Large intestine (tissue), 3 donors: ENCODE results near the gene HOXD4. TPM values are rescaled to one million over a fixed set of nuclear protein-coding genes. Genes with fewer than 3 reads are reported as not detected.

Experiments used
- DNase-seq, 2 donors: peaks; one replicate each; pipeline versions ENCODE4 v3.0.0 to v3.0.0-alpha.2; 2013
- H3K27ac ChIP-seq: one replicate; pipeline ENCODE4 v1.5.1; 2013; ENCODE audit warnings: low read length
- H3K27me3 ChIP-seq: 2 replicates; pipeline ENCODE4 v1.6.1; 2013; ENCODE audit warnings: low read length; ENCODE audit not compliant: control insufficient read depth, insufficient read depth
- H3K36me3 ChIP-seq: 2 replicates; pipeline ENCODE4 v1.6.1; 2013; ENCODE audit warnings: low read length; ENCODE audit not compliant: control insufficient read depth, insufficient read depth
- H3K4me1 ChIP-seq: one replicate; pipeline ENCODE4 v1.6.1; 2013; ENCODE audit warnings: low read length; ENCODE audit not compliant: control insufficient read depth, insufficient read depth
- H3K4me3 ChIP-seq: one replicate; pipeline ENCODE4 v1.5.1; 2013; ENCODE audit warnings: low read length
- H3K9me3 ChIP-seq: one replicate; pipeline ENCODE4 v1.6.1; 2013; ENCODE audit warnings: mild to moderate bottlenecking, low read depth, low read length, moderate library complexity; ENCODE audit not compliant: control insufficient read depth
- WGBS: methylation state at CpG from one replicate; pipeline ENCODE4 v1.1.5; 2013; ENCODE audit warnings: low lambda C conversion rate; ENCODE audit not compliant: insufficient coverage; 5-methylcytosine and 5-hydroxymethylcytosine counted together
- polyA plus RNA-seq: library from polyadenylated mRNA; unstranded; fragments of 120-200 nt; gene quantifications from one replicate; pipeline ENCODE4 v1.2.1, GENCODE V29; 2013

HOXD4 gene
- polyA plus RNA-seq, 1 donor, result 4.9 TPM

DNA sequence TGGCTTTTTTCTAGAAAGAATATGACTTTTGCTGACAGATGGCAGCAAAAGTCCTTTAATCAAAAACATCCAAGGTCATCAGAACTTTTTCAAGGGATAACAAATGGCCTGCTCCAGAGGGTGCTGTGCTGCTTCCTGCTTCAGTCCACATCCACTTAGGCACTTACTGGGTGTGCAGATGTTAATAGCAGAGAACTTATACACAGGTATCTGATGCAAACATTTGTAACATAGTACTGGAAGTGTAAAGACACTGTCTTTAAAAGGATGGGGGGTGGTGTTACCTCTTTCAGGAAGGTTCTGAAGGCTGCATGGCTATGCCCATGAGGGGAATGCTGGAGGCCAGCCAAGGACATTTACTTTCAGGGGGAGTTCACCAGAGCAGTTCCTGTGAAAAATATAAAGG lies 16.3 kb upstream of the HOXD4 start:
- no peaks in the 10 kb centered on the region for H3K36me3 ChIP-seq
- H3K4me1 ChIP-seq, result peaks cover 2% of the 10 kb centered on the region
- no peak for DNase-seq
- no peak overlapping the region for H3K4me3 ChIP-seq
- peaks cover 3% of the 10 kb centered on the region for H3K9me3 ChIP-seq
- peaks cover 95% of the 10 kb centered on the region for H3K27me3 ChIP-seq
- H3K27ac ChIP-seq, result peak overlapping the region; percentile 56

DNA sequence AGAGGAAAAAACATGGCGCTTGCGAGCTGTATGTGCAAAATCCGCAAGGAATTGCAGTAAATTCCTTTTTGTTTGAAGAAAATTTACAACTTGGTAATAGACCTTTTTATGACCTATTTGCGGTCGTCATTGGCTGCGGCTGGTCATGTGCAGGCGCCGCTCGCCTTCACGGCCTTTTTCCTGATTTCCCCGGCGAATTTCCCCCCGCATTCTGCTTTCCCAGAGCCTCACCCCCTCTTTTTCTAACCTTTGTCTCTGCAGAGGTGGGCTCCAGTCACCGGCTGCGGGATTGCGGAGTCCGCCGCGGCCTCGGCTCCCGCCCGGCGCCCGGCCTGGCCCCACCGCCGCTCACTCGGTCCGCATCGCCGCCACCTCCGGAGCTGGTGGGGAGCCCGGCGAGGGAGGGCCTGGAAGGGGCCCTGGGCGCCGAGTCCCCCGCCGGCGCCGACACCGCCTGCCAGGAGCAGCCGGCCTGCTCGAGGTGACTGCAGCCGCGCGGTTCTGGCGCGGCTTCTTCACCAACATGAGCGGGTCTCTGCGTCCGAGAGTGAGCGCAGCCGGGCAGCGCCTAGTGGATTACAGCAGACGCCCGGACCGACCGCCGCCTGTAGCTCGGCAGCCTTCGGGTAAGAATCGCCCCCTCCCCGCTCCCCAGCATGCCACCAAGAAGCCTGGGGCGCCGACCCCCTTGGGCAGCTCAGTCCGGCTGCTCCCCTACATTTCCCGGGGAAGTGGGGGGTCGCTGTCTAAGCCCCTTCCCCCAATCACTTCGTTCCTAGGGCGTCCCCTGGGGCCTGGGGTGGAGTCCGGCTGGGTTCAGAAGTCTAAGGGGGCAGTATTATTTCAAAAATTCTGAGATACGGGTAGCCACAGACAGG lies 14.7 kb upstream of the HOXD4 start:
- WGBS, result no CpG with 5 or more reads among the region's 71 CpGs
- H3K9me3 ChIP-seq, result peaks cover 6% of the 10 kb centered on the region
- no peaks in the 10 kb centered on the region for H3K36me3 ChIP-seq
- H3K27me3 ChIP-seq, result peaks cover 93% of the 10 kb centered on the region
- peak in 1 of 2 donors; percentile 54 for DNase-seq
- peak overlapping the region; percentile 56 for H3K27ac ChIP-seq
- peaks cover 5% of the 10 kb centered on the region for H3K4me1 ChIP-seq
- peak overlapping the region; percentile 55 for H3K4me3 ChIP-seq

DNA sequence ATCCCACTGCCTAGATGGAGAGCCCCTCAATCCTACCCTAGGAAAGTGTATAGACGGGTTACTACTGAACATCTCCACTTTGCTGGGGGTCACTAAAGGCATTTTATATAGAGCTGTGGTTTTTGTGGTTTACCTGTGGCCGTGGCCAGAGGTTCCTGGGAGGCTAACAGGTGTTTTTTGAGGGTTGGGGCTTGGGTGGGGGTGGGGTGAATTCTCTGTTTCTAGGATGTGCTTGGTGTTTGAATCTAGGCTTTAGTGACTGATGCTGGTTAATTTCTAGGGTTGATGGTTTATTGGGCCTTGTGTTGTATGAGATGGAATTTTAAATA lies 14.1 kb upstream of the HOXD4 start:
- no CpG with 5 or more reads among the region's 2 CpGs for WGBS
- Histone ChIP-seq H3K9me3 (peaks cover 6% of the 10 kb centered on the region), H3K27me3 (peaks cover 88% of the 10 kb centered on the region), H3K4me3 (peak overlapping the region; percentile 55), H3K27ac (peak overlapping the region; percentile 55), H3K4me1 (peaks cover 5% of the 10 kb centered on the region), H3K36me3 (no peaks in the 10 kb centered on the region)
- no peak for DNase-seq

DNA sequence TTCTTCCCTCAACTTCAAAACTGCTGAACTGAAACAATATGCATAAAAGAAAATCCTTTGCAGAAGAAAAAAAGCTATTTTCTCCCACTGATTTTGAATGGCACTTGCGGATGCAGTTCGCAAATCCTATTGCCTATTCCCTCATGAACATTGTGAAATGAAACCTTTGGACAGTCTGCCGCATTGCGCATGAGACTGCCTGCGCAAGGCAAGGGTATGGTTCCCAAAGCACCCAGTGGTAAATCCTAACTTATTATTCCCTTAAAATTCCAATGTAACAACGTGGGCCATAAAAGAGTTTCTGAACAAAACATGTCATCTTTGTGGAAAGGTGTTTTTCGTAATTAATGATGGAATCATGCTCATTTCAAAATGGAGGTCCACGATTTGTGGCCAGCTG lies 13.4 kb upstream of the HOXD4 start:
- Histone ChIP-seq H3K4me3 (peak overlapping the region; percentile 55), H3K36me3 (no peaks in the 10 kb centered on the region), H3K9me3 (peaks cover 6% of the 10 kb centered on the region), H3K27ac (peak overlapping the region; percentile 55), H3K4me1 (peaks cover 3% of the 10 kb centered on the region), H3K27me3 (peaks cover 84% of the 10 kb centered on the region)
- no peak for DNase-seq
- WGBS, result no CpG with 5 or more reads among the region's 8 CpGs

DNA sequence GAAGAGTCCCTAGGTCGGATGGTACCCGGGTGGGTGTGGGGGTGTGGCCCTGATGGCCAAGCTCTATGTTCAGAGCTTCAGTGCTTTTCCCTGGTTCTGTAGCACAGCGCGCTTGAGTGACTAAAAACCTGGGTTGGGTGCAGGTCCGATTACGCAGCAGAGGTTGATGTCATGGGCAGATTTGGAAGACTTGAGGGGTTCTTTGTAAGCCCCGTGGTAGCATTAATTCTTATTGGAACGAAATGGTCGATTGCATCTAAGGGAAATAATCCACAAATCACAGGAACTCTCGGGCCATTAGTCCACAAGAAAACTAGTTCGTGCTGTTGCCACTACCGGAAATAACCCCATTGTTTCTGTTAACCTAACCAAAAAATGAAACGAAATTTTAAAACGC lies 12.8 kb upstream of the HOXD4 start:
- Histone ChIP-seq H3K27ac (peak overlapping the region; percentile 55), H3K9me3 (peaks cover 6% of the 10 kb centered on the region), H3K36me3 (no peaks in the 10 kb centered on the region), H3K4me3 (peak overlapping the region; percentile 14), H3K4me1 (peaks cover 3% of the 10 kb centered on the region), H3K27me3 (peaks cover 84% of the 10 kb centered on the region)
- DNase-seq, result no peak
- WGBS, result 0% methylated on average over 1 of the region's 14 CpGs

DNA sequence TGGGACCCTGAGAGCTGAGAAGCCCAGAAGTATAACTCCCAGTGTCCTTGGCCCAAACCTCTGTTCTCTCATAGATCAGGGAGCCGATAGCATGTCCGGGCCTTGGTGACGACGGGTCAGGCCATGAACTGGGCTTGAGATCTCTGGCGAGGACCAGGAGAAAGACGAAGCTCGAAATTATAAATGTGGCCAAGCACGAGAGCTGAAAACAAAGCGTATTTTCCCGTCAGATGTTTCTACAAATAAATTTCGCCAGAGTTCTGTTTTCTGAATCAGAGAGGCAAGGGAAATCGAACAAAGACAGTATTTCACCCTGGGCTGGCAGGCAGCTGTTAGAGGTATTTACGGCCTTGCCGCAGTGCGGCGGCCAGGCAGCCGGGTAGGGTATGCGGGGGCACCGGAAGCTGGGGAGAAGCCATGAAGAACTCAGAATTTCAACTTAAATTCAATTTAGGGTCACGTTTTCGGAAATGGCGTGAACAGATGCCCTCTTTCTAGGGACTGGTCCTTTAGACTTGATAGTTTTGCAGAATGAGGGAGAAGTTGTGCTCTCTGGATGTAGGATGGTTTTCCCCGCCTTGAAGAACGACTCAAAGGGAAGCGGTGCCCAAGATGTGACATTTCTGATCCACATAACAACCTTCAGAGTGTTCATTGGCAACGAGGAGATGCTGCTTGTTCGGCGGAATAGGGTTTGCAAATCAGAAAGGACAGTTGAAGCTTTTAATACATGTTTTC lies 12.3 kb upstream of the HOXD4 start:
- no peaks in the 10 kb centered on the region for H3K36me3 ChIP-seq
- H3K4me1 ChIP-seq, result peaks cover 3% of the 10 kb centered on the region
- no peak for DNase-seq
- no CpG with 5 or more reads among the region's 28 CpGs for WGBS
- H3K27me3 ChIP-seq, result peaks cover 84% of the 10 kb centered on the region
- no peak overlapping the region for H3K4me3 ChIP-seq
- peak overlapping the region; percentile 55 for H3K27ac ChIP-seq
- H3K9me3 ChIP-seq, result peaks cover 6% of the 10 kb centered on the region

DNA sequence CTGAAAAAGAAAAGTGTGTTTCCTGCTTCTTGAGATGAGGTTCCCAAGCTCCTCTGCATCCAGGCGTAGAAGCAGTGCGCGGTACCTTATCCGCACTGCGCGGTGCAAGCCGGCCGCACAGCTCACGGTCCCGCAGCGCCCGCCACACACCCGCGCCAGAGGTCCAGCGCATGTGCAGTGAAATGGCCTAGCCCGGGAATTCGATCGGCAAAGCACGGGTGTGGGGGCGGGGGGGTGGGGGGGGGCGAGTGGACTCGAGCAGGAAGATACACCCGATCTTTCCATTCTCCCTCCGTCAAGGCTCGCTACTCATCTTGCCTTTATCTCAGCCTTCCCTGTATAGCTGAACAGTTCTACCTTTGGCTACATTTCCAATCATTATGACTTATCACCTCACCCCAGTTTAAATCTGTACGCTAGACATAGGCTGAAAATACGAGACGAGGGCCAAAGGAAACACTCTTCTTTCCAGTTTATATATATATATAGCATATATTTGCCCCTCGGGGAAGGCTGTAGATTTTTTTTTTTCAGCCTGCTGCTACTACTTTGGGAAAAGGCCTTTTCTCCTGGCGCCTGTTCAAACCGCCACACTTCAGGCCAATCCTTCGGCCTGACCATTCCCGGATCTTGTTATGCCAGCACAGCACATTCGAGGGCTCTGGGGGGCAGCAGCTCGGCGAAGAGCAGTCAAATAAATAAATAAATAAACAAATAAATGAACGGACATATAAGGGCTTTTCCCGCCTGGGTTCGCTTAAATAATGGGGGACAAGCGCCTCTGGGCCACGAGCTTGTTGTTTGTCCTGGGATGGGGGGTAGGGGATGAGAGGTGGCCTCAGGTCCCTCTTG lies 11.5 kb upstream of the HOXD4 start:
- H3K27ac ChIP-seq, result peak overlapping the region; percentile 28
- H3K36me3 ChIP-seq, result no peaks in the 10 kb centered on the region
- H3K9me3 ChIP-seq, result peaks cover 6% of the 10 kb centered on the region
- peaks cover 77% of the 10 kb centered on the region for H3K27me3 ChIP-seq
- peak overlapping the region; percentile 49 for H3K4me3 ChIP-seq
- H3K4me1 ChIP-seq, result peaks cover 3% of the 10 kb centered on the region
- WGBS, result no CpG with 5 or more reads among the region's 41 CpGs
- DNase-seq, result no peak

DNA sequence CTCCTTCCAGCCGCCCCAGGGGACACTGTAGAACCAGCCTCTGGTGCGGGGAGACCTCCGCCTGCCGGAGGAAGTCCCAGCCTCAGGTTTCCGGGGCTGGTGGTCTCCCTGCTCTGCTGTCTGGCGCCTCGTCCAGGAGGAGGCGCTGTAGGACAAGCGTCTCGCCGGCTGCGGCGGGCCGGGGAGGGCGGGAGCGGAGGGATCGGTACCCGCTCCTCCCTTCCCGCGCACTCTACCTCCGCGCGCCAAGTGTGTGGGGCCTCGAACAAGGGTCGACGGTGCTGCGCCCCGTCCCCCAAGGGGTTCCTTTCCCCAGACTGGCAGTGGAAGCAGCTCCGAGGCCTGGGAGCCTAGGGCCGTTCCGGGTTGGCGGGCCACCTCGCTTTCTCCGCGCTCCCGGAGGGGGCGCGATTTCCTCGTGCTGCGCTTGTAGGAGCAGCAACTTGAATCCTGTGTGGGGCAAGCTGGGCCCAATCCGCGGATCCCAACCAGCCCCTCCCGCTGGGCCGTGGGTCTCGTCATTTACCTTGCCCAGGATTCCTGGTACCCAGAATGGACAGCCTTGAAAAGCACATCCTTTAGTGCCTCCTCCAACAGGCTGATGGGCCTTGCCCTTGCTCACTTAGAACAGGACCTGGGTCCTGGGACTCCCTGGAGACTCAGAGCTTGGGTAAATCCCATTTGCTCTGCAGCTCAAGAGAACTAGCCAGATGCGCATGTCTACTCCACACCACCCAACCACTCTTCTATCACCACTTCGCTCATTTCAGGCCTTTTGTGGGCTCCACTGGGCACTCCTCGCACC lies 10.6 kb upstream of the HOXD4 start:
- peaks cover 6% of the 10 kb centered on the region for H3K9me3 ChIP-seq
- peak overlapping the region; percentile 49 for H3K4me3 ChIP-seq
- H3K36me3 ChIP-seq, result no peaks in the 10 kb centered on the region
- H3K27ac ChIP-seq, result peak overlapping the region; percentile 28
- WGBS, result no CpG with 5 or more reads among the region's 48 CpGs
- peaks cover 6% of the 10 kb centered on the region for H3K4me1 ChIP-seq
- DNase-seq, result peak; percentile 70 to 73
- peaks cover 77% of the 10 kb centered on the region for H3K27me3 ChIP-seq

DNA sequence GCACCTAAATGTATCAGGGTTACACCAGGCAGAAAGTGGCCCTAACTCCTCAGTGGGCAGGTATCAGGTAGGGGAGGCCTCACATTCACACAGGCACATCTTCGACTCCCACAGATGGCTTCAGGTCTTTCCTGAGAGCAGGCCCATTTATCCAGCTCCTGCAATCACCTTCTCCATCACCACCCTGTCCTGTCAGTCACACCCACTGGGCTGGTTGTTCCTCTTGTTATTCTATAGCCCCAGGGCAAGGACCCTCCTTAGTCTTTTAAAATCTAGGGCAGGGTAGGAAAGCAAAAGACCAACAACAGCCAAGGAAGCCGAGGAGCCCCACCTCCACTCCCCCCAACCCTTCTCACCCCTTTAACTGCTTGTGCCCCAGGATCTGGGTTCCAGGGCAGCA lies 9.1 kb upstream of the HOXD4 start:
- Histone ChIP-seq H3K36me3 (no peaks in the 10 kb centered on the region), H3K27me3 (peaks cover 76% of the 10 kb centered on the region), H3K9me3 (peaks cover 3% of the 10 kb centered on the region), H3K4me3 (no peak overlapping the region), H3K4me1 (peaks cover 6% of the 10 kb centered on the region), H3K27ac (no peak overlapping the region)
- no peak for DNase-seq
- WGBS, result no CpG with 5 or more reads among the region's 2 CpGs
